22Rv1 (cell line): ENCODE data around the gene TTL.
"Not testable (repeated sequence)": the region's sequence is repeated elsewhere in the genome, so short reads cannot be mapped to it uniquely, and the experiment has no call there.

Experiments used
- H3K27ac ChIP-seq: fragments of 450-650 bp; 2 replicates; pipeline ENCODE4 v1.5.1; 2017
- ZFX ChIP-seq: fragments of 450-650 bp; IDR thresholded peaks from 2 replicates; pipeline ENCODE4 v1.6.1; 2017; ENCODE audit warnings: antibody characterized with exemption, borderline replicate concordance
- TF ChIP-seq, protein P1 (sequence below): fragments of 450-650 bp; IDR thresholded peaks from 2 replicates; pipeline ENCODE4 v1.5.1; 2017; ENCODE audit warnings: mild to moderate bottlenecking

The TTL gene

DNA sequence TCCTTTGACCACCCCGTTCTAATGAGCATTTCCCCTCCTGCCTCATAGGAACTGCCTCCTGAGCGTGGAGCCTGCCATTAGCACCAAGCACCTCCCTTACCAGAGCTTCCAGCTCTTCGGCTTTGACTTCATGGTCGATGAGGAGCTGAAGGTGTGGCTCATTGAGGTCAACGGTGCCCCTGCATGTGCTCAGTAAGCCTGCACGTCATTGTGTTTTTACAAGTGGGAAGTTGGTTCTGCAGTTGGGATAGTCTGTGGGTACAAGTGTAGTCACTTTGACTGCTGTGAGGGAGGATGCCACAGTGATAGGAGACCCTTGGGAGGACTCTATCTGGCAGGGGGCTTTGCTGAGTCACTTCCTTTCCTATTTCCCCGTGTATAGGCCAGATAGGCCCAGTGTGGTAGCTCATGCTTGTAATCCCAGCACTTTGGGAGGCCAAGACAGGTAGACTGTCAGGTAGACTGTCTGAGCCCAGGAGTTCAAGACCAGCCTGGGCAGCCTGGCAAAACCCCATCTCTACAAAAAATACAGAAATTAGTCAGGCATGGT, 38.4 kb downstream of the TTL start:
- H3K27ac ChIP-seq, result no peak overlapping the region
- no peak for TF ChIP-seq ZFX
- TF ChIP-seq, protein P1, sequence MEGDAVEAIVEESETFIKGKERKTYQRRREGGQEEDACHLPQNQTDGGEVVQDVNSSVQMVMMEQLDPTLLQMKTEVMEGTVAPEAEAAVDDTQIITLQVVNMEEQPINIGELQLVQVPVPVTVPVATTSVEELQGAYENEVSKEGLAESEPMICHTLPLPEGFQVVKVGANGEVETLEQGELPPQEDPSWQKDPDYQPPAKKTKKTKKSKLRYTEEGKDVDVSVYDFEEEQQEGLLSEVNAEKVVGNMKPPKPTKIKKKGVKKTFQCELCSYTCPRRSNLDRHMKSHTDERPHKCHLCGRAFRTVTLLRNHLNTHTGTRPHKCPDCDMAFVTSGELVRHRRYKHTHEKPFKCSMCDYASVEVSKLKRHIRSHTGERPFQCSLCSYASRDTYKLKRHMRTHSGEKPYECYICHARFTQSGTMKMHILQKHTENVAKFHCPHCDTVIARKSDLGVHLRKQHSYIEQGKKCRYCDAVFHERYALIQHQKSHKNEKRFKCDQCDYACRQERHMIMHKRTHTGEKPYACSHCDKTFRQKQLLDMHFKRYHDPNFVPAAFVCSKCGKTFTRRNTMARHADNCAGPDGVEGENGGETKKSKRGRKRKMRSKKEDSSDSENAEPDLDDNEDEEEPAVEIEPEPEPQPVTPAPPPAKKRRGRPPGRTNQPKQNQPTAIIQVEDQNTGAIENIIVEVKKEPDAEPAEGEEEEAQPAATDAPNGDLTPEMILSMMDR, result no peak

DNA sequence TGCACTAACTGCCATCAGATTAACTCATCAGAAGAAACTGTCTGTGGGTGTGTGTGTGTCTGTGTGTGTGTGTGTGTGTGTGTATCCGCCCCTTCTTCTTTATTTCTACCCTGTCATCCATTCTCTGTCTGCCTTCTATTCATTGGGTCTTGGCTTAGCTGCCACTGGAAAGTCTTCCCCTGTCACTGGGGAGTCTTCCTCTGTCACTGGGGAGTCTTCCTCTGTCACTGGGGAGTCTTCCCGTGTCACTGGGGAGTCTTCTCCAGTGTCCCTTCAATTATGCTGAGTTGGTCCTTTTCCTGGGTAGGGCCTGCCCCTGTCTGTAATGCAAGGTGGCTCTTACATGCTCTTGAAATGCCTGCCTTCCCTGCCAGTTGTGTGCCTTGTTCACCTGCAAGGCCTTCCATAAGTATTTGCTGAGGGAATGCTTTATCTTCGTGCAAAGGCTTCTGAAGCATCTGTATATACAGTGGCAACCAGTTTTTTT, 41.4 kb downstream of the TTL start:
- TF ChIP-seq ZFX, result no peak
- TF ChIP-seq, protein P1, result no peak

GRCh38 chr2:112524276-112524675, 42.3 kb downstream of the TTL start:
- not testable (repeated sequence) for H3K27ac ChIP-seq

More for the DNA sequence above, 41.4 kb downstream of the TTL start:
- no peak overlapping the region for H3K27ac ChIP-seq

DNA sequence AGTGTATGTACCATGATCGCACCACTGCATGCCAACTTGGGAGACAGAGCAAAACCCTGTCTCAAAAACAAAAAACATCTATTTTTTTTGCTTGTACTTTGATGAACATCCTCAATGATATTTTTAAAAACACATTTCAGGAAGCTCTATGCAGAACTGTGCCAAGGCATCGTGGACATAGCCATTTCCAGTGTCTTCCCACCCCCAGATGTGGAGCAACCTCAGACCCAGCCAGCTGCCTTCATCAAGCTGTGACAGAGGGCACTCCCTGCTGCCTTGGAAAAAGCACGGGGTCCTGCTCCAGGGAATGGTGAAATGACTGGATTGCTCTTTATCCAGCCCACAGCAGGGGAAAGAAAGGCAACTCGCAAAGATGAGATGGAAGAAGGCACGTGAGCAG, 46.6 kb downstream of the TTL start:
- no peak for TF ChIP-seq ZFX
- TF ChIP-seq, protein P1, result no peak
- no peak overlapping the region for H3K27ac ChIP-seq

DNA sequence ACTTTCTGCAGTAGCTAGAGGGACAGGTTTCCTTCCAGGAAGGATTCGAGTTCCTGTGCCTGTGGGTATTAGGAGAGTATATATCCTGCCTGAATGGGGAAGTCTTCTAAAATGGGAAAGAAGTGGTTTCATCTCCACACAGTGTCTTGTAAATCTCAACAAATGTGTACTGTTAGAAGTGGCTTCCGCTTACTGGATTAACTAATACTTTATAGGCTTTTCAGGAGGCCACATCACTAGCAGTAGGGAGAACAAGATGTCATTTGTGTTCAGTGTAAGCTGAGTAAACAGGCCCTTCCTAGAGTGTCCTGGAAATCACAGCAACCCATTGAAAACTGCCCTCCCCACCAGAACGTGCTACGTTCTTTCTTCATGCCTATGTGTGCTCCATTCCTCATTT, 47.8 kb downstream of the TTL start:
- no peak overlapping the region for H3K27ac ChIP-seq
- TF ChIP-seq, protein P1, result no peak
- no peak for TF ChIP-seq ZFX

- no peak overlapping the region for H3K27ac ChIP-seq
- no peak for TF ChIP-seq ZFX
Measured at GRCh38 chr2:112530728-112531127, 48.8 kb downstream of the TTL start.

DNA sequence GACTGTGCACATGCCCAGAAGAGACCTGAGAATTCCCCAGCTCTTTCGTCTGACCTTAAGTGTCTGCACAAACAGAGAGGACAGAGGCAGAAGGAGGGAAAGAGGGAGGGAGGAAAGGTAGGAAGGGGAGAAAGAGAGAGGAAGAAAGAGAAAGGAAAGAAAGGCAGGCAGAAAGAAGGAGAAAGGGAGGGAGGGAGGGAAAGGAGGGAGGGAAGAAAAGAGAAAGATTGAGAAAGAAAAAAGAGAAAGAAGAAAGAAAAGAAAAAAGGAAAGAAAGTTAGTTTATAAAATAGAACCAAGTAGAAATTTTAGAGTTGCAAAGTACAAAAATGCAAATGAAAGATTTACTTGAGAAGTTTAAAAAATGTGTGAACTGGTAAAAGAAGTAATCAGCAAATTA, 52.9 kb downstream of the TTL start:
- H3K27ac ChIP-seq, result no peak overlapping the region
- no peak for TF ChIP-seq ZFX
- TF ChIP-seq, protein P1, result no peak

- H3K27ac ChIP-seq, result not testable (repeated sequence)
Measured at GRCh38 chr2:112536665-112537064, 54.7 kb downstream of the TTL start.

GRCh38 chr2:112539306-112539705, 57.4 kb downstream of the TTL start:
- H3K27ac ChIP-seq, result no peak overlapping the region
- TF ChIP-seq, protein P1, result no peak
- no peak for TF ChIP-seq ZFX
